ENCODE measurements around the gene NLN. TPM values are rescaled to one million over a fixed set of nuclear protein-coding genes. Genes with fewer than 3 reads are reported as not detected.

NLN gene
- total RNA-seq, 4 donors from 2014 or later = 8.7 to 11.9 (median 9.1) TPM

- Histone ChIP-seq H3K27me3 (no peaks in the 10 kb centered on the region), H3K4me3 (no peak overlapping the region), H3K36me3 (no peaks in the 10 kb centered on the region), H3K27ac (replicated peaks in 1 of 4) (no peak overlapping the region), H3K9me3 (no peaks in the 10 kb centered on the region), H3K4me1 (no peaks in the 10 kb centered on the region)
- TF ChIP-seq CTCF (IDR thresholded peaks at IDR 0.05) (no peak), POLR2AphosphoS5 (IDR thresholded peaks at IDR 0.05) (no peak), POLR2A (IDR thresholded peaks at IDR 0.05; ENCODE audit: low read depth) (no peak), EP300 (IDR thresholded peaks at IDR 0.05) (no peak)
- DNase-seq (ENCODE audit: extremely low spot score) = no peak
- 84% methylated on average over 7 of the region's 7 CpGs for WGBS
- intact Hi-C loops (cut with DNase I) = no loop called here
Observed at GRCh38 chr5:65737842-65738241, 15.8 kb downstream of the NLN start.

DNA sequence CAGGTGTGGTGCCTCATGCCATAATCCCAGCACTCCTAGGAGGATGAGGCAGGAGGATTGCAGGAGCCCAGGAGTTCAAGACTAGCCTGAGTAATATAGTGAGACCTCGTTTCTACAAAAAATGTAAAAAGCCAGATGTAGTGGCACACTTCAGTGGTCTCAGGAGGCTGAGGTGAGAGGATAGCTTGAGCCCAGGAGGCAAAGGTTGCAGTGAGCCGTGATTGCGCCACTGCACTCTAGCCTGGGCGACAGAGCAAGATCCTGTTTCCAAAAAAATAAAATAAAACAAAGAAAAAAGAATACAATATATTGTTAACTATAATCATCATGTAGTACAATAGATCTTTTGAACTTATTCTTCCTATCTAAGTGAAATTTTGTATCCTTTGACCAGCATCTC is 16.3 kb downstream of the NLN start:
- H3K4me3 ChIP-seq = no peak overlapping the region
- H3K4me1 ChIP-seq = no peaks in the 10 kb centered on the region
- H3K27ac ChIP-seq (replicated peaks in 1 of 4) = no peak overlapping the region
- WGBS = 85% methylated on average over 4 of the region's 4 CpGs
- DNase-seq (ENCODE audit: extremely low spot score) = no peak
- no peaks in the 10 kb centered on the region for H3K9me3 ChIP-seq
- intact Hi-C loops (cut with DNase I) = no loop called here
- no peaks in the 10 kb centered on the region for H3K36me3 ChIP-seq
- H3K27me3 ChIP-seq = no peaks in the 10 kb centered on the region
- TF ChIP-seq POLR2A (IDR thresholded peaks at IDR 0.05; ENCODE audit: low read depth) (no peak), CTCF (IDR thresholded peaks at IDR 0.05) (no peak), POLR2AphosphoS5 (IDR thresholded peaks at IDR 0.05) (no peak), EP300 (IDR thresholded peaks at IDR 0.05) (no peak)

- TF ChIP-seq CTCF (IDR thresholded peaks at IDR 0.05) (no peak), POLR2A (IDR thresholded peaks at IDR 0.05; ENCODE audit: low read depth) (no peak), EP300 (IDR thresholded peaks at IDR 0.05) (no peak), POLR2AphosphoS5 (IDR thresholded peaks at IDR 0.05) (no peak)
- Histone ChIP-seq H3K27me3 (no peaks in the 10 kb centered on the region), H3K4me3 (no peak overlapping the region), H3K9me3 (no peaks in the 10 kb centered on the region), H3K36me3 (no peaks in the 10 kb centered on the region), H3K27ac (replicated peaks in 1 of 4) (no peak overlapping the region), H3K4me1 (no peaks in the 10 kb centered on the region)
- intact Hi-C loops (cut with DNase I) = no loop called here
- no peak for DNase-seq (ENCODE audit: extremely low spot score)
Observed at GRCh38 chr5:65739162-65739561, 17.2 kb downstream of the NLN start.

GRCh38 chr5:65742565-65743231 is 20.7 kb downstream of the NLN start:
- Histone ChIP-seq H3K9me3 (no peaks in the 10 kb centered on the region), H3K4me1 (no peaks in the 10 kb centered on the region), H3K36me3 (no peaks in the 10 kb centered on the region), H3K4me3 (no peak overlapping the region), H3K27ac (replicated peaks in 1 of 4) (no peak overlapping the region), H3K27me3 (no peaks in the 10 kb centered on the region)
- WGBS = 22% methylated on average over 4 of the region's 4 CpGs
- TF ChIP-seq EP300 (IDR thresholded peaks at IDR 0.05) (no peak), CTCF (IDR thresholded peaks at IDR 0.05) (peak; percentile 36 to 53 (median 43))
- intact Hi-C loops (cut with DNase I) = no loop called here
- DNase-seq (ENCODE audit: extremely low spot score) = no peak

DNA sequence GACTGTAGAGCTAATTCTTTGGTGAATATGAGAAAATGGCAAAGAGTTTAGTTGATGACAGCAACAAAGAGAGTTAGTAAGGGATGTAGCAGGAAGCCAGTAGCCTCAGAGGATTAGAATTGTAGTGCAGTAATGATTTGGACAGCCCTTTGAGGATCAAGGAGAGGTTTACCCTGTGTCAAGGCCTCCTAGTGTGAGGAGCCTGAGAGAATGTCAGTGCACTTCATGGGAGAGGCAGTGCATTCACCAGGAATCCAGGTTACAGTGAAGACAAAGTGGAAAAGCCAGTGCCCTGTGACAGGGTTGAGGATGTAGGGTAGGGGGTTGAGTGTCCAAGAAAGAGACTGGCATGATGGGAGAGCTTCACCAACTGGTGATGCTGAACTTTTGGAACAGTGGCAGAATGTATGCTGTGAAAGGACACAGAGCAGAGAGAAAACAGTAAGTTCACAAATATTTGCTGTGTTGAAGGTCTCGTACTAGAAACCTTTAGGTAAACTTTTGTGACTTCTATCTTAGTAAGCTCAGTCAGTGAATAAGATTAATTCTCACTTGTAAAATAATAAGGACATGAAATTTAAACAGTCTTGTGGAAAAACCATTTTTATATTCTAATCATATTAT is 27.3 kb downstream of the NLN start:
- no peak for DNase-seq (ENCODE audit: extremely low spot score)
- Histone ChIP-seq H3K4me3 (no peak overlapping the region), H3K36me3 (no peaks in the 10 kb centered on the region), H3K9me3 (no peaks in the 10 kb centered on the region), H3K4me1 (peaks cover 0 to 3% (median 0%) of the 10 kb centered on the region in 4 donors), H3K27me3 (no peaks in the 10 kb centered on the region), H3K27ac (replicated peaks in 1 of 4) (no peak overlapping the region)
- 100% methylated on average over 1 of the region's 1 CpG for WGBS
- intact Hi-C loops (cut with DNase I) = no loop called here
- no peak for TF ChIP-seq CTCF (IDR thresholded peaks at IDR 0.05)
- TF ChIP-seq POLR2AphosphoS5 (IDR thresholded peaks at IDR 0.05) = no peak
- no peak for TF ChIP-seq EP300 (IDR thresholded peaks at IDR 0.05)
- no peak for TF ChIP-seq POLR2A (IDR thresholded peaks at IDR 0.05; ENCODE audit: low read depth)
